GM21576 (cell line): Measurements from ENCODE around the gene MAPK4.
A peak's percentile ranks its signal among the peaks of the same experiment; 100 is the strongest.

ENCODE experiments used
- ATAC-seq: cut with Tn5 transposase; IDR thresholded peaks from one replicate; pipeline ENCODE4 v1.9.1; 2021; ENCODE audit warnings: mild to moderate bottlenecking, moderate library complexity; ENCODE audit not compliant: unreplicated experiment

Gene MAPK4

GRCh38 chr18:50716902-50717301, 157.0 kb downstream of the MAPK4 start:
- no peak for ATAC-seq

DNA sequence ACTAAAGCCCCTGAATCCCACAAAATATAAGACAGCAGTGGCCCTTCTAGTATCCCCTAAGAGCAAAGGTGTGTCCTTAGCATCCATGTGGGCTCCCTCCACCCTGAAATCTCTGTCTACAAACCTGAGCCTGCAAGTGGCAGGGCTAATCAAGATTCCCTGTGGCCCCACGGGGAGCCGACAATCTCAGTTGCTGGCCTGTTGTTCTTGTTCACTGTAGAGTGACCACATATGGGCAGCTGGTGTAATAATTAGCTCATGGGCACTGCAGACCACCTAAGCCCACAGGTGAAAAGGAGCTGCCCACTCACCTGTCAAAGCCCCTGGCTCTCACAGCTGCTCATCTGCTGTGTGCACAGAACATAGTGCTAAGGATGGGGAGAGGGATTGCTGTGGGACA, 157.7 kb downstream of the MAPK4 start:
- no peak for ATAC-seq

DNA sequence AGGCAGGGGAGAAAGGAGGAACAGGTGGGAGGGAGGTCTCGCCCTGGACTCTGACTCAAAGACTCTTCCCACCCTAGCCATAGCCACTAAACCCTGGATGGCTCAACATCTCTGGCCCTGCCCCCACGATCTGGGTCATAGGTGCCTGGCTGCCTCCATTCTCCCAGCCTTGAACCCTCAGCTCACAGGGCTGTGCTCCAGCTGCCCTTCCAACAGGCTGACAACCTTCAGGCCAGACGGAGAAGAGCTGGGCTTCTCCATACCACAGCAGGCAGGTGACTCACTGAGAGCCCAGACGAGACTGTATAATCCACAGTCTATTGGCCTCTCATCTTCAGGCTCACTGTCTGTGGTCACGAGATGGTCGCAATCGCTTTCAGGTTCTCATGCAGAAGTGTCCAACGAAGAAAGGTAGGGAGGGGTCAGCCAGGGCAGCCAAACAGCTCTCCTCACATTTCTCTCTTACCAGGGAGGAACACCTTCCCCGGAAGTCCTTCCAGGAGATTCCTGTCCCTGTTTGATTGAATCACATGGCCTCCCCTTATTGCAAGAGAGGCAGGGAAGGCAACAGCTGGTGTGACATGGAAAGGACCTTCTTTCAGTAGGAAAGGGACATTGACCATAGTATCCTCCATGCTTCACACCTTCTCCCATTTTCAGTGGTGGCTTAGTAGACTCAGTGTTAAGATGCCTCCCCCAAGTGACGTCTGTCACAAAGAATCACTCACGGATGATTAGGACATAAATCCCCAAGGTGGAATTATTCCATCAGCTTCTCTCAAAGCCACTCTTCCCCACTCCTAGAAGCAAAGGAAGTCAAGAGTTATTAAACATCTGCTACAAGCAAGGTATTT, 159.8 kb downstream of the MAPK4 start:
- no peak for ATAC-seq

DNA sequence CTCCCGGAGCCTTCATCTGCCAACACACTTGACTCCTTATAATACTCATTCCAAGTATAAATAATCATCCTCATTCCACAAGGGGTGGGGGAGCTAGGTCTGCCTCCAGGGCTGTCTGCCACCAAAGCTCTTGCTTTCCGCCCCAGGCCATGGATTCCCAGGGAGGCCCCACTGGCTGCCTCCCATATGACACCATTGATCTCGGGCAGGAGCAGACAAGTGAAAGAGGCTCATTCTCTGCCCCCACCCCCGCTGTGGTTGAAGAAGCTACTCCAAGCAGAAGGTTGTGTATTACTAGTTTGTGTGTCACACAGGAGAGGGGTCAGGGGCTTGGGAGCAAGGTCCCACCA, 160.4 kb downstream of the MAPK4 start:
- ATAC-seq = no peak

DNA sequence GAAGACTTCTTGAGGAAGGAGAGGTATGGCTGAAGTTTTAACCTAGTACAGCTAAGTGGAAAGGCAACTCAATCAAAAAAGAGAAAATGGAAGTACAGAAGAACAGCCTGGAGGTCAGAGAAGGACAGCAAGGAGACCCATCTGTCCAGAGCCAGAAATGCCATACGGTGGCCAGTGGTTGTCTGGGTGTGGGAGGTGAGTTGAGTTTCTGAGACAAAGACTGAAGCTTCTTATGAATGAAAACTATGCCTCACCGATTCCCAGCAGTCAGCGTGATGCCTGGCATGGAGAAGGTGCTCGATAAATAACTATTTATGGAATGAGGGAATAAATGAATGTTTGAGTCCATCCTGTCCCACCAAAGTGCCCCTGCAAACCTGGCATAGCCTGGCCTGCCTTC, 161.1 kb downstream of the MAPK4 start:
- ATAC-seq = no peak

DNA sequence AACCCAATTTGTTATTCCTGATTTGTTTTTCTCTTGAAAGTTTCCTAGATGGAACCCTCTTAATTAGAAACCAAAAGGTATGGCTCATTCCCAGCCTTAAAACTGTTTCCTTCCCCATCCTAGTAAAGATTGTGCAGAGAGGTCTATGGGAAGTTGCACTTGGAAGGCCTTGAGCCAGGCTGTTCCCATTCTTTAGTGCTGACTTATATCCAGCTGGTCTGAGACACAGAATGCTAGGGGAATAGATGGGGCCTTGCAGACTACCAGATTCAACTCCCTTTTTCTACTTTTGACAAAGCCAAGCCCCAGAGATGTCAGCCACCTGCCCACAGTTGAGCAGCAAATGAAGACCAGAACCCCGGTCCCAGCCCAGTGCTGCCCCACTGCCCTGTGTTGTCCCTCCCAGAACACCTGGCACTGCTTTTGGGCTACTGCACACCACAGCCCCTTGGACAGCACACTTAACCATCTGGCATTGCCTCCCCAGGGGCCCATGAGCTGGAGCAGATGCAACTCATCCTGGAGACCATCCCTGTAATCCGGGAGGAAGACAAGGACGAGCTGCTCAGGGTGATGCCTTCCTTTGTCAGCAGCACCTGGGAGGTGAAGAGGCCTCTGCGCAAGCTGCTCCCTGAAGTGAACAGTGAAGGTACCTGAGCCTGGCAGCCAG, 161.7 kb downstream of the MAPK4 start:
- ATAC-seq = no peak

GRCh38 chr18:50722311-50722710, 162.4 kb downstream of the MAPK4 start:
- no peak for ATAC-seq

DNA sequence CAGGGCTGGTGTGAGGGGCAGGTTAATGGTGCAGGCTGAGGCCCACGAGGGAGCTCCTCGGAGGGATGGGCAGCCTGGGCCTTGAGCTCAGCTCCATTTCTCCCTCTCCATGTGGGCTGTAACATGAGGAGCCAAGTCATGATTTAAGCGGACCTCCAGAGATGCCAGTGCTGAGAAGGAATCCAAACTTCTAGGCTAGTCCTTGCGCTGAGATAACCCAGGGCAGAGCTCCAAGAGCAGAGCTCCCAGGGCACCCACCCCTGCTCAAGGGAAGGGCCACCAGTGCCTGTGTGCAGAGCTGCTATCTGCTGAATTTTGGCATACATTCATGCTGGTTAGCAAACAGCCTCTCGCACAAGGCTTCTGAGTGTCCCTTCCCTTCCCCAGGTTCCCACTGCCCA, 164.9 kb downstream of the MAPK4 start:
- ATAC-seq = no peak

DNA sequence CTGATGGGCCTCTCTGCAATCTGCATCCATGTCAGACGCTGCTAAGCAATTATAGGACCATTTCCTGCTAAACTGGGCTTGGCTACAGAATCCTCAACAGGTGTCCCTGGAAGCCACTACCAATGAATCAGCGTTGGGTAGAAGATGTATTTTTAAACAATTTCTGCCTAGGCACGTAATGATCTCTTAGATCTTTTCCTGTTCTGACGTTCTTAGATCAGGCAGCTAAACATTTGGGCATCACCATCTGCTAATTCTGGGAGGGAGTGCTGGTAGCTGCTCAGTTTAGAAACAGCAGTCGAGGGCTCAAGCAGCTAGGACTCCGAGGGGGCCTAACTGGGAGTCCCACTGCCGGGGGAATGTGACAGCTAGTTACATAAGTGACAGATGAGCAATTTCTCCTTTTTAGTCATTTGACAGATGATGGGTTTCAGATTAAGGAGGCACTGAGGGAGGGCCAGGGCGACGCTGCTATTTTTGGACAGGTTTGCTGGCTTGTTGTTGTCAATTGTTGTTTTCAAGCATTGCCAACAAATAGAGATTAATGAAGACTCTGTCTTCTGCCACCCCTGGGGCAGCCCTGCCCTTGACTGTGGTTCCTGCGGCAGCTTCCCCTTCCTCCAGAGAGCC, 167.2 kb downstream of the MAPK4 start:
- ATAC-seq = peak; percentile 87

- ATAC-seq = no peak
Observed at GRCh38 chr18:50727721-50728471, 168.0 kb downstream of the MAPK4 start.

DNA sequence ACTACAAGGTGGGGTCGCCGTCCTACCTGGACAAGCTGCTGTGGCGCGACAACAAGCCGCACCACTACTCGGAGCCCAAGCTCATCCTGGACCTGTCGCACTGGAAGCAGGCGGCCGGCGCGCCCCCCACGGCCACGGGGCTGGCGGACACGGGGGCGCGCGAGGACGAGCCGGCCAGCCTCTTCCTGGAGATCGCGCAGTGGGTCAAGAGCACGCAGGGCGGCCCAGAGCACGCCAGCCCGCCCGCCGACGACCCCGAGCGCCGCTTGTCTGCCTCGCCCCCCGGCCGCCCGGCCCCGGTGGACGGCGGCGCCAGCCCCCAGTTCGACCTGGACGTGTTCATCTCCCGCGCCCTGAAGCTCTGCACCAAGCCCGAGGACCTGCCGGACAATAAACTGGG, 169.5 kb downstream of the MAPK4 start:
- ATAC-seq = no peak

DNA sequence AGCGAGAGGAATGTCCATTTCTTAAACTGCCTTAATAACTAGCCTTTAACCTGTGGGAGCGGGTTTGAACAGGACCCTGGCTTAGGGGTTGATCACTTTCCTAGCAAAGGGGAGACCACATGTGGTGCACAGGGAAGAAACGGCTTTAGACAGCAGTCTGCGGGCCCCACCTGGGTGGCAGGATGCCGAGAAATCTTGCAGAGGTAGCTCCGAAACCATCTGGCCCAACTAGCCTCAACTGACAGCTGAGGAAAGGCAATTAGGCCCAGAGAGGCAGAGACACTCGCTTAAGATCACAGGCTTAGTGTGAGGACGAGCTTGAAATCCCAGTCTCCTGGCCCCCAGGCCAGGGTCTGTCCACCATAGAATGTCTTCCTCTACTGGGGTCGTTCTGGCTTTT, 170.1 kb downstream of the MAPK4 start:
- ATAC-seq = no peak

DNA sequence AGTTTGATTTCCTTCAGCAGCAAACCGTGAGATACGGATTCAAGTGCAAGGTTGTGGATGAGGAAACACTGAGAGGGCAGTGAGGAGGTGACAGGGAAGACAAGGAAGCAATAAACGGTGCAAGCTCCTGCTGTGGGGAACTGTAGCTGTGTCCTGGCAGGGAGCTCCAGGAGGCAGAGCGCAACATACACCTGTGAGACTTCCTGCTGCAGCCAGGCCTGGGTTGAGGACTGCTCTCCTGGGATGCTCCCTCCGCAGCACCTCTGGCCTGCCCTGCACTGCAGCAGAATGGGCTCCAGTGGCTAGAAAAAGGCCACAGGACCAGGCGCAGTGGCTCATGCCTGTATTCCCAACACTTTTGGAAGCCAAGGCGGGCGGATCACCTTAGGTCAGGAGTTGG, 174.5 kb downstream of the MAPK4 start:
- ATAC-seq = no peak

DNA sequence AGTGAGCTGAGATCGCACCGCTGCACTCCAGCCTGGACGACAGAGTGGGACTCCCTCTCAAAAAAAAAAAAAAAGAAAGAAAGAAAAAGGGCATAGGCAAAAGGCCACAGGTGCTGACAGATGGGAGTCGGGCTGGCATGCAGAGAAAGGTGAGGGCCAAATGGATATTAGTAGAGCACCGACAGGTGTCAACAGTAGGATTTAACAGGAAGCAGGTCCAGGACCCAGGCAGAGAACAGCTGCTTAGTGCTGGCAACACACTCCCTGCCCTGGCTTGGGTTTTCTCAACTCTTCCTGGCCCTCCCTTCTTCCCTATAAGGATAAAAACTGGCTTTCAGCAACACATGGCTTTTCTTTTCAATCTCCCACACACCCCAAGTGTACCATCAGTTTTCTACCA, 175.0 kb downstream of the MAPK4 start:
- no peak for ATAC-seq

DNA sequence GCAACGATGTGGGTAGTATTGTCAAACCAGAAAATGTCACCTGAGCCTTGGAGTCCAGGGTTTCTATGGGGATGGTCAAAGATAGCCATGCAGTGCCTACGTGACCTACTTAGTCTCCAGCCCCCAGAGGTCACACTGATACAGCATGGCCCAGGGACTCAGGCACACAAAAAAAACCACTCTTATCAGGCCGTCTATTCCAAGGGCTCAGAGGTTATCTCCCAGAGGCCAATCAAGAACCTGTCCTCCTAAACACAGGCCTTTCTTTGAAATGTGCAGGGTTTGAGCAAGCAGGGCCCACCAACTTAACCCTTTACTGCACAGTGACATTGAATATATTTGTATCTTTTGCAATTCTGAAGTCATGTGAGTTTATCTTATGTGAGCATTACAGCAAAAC, 177.2 kb downstream of the MAPK4 start:
- ATAC-seq = no peak

DNA sequence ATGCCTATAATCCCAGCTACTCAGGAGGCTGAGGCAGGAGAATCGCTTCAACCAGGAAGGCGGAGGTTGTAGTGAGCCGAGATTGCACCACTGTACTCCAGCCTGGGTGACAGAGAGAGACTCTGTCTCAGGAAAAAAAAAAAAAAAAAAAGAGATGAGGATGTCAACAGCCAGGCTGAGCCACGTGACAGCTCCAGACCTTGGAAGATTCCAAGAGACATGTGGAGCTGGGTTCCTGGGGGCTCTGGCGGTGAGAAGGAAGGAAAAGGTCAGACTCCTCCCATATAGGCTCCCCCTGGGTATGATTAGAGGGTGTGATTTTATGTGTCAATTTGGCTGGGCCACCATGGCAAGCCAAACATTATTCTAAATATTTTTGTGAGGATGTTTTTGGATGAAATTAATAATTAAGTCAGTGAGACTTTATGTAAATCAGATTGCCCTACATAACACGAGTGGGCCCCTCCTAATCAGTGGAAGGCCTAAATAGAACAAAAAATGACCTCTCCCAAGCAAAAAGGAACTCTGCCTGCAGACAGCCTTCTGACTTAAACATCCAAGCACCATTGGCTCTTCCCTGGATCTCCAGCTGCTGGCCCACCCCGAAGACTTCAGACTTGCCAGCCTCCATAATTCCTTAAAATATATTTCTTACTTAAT, 178.3 kb downstream of the MAPK4 start:
- ATAC-seq = no peak

DNA sequence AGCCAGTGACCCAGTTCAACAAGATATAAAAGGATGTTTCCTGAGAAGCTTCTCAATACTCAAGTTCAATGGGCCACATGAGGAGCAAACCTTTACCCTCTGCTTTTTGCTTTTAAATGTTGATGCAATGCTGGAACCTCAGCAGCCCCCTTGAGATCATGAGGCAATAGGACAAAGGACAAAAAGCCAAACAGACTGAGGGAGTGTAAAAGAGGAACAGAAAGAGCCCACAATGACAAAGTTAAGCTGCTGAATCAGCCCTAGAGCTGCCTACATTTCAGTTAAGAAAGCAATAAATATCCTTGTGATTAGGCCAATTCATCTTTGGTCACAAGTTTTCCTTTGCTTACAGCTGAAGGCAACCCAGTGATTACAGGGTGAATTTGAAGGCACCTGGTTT, 183.1 kb downstream of the MAPK4 start:
- no peak for ATAC-seq

DNA sequence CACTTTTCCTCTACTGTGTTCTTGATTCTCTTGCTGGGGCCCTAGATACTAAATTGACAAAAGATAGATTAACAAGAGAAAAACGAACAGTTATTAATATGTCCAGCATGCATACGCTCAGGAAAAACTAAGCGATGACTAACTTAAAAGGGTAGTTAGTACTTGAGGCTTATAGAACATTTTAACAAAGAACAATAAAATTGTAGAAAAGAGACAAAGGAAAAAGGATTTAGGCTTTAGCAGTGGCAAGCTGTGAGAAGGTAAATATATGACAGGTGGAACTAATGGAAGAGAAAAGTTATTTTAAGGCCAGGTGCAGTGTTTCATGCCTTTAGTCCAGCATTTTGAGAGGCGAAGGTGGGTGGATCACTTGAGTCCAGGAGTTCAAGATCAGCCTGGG, 184.4 kb downstream of the MAPK4 start:
- no peak for ATAC-seq

DNA sequence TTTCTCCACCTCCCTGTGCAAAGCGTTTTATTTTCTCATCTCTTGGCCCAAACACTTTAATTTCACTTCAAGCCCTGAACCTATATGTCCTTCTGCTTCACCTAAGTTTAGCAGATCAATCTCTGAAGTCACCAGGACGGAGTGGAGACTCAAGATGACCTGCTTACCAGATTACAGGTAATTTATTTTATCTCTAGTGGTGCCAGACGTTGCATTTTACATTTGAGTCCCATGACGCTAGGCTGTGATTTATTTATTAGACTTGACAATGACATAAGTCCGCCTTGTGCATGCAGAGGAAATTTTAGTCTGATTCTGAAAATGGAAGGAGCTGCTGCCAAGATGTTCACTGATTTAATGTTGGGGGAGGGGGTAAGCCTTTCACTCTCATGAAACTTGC, 186.1 kb downstream of the MAPK4 start:
- no peak for ATAC-seq

- no peak for ATAC-seq
Observed at GRCh38 chr18:50747849-50748242, 188.0 kb downstream of the MAPK4 start.
